T-cell (primary cell): ENCODE results near the gene LUC7L. TPM values are rescaled to one million over a fixed set of nuclear protein-coding genes. Genes with fewer than 3 reads are reported as not detected.
"Not testable (repeated sequence)": the region's sequence is repeated elsewhere in the genome, so short reads cannot be mapped to it uniquely, and the experiment has no call there.

Source experiments
- ATAC-seq, 4 experiments: fragments of 200-7000 bp in 3 of 4; fragments of 150-1000 bp in 1 of 4; cut with Tn5 transposase; replicated peaks in 1 of 4; 1 replicate in 3 of 4; 2 replicates in 1 of 4; pipeline ENCODE4 v1.10.0; 2021; ENCODE audit warnings: moderate library complexity in 3 of 4, mild to moderate bottlenecking in 2 of 4, moderate number of reproducible peaks in 1 of 4
- CTCF ChIA-PET, 2 donors: fragments of 300-600 bp; sonication (Branson Sonifier 250); formaldehyde crosslinking; loops; one replicate each; lab custom pipeline; 2022; ENCODE audit warnings: antibody characterized with exemption in 2 of 2; lab: Charles Lee
- POLR2A ChIA-PET, 2 donors: fragments of 300-600 bp; sonication (Branson Sonifier 250); formaldehyde crosslinking; loops; one replicate each; lab custom pipeline; 2022; ENCODE audit warnings: antibody characterized with exemption in 2 of 2; lab: Charles Lee
- DNase-seq, 35 experiments: peaks; one replicate each; pipeline versions ENCODE4 v3.0.0 to v3.0.0-alpha.2; 2013 to 2023
- H3K27ac ChIP-seq: one replicate; pipeline ENCODE4 v1.5.1; 2013; ENCODE audit warnings: low read length
- H3K27me3 ChIP-seq, 2 experiments: replicated peaks in 1 of 2; 1 replicate in 1 of 2; 2 replicates in 1 of 2; pipeline versions ENCODE4 v1.6.1 to v1.7.0; 2013; ENCODE audit warnings: low read length in 1 of 2, mixed read lengths in 1 of 2; ENCODE audit not compliant: control insufficient read depth in 2 of 2, insufficient read depth in 2 of 2; ENCODE audit errors: extremely low read depth in 1 of 2
- H3K36me3 ChIP-seq, 2 donors: 1 replicate in 1 of 2; 2 replicates in 1 of 2; pipeline versions ENCODE4 v1.6.1 to v1.7.0; 2013; ENCODE audit warnings: low read length in 1 of 2; ENCODE audit not compliant: control insufficient read depth in 2 of 2, insufficient read depth in 1 of 2; ENCODE audit errors: extremely low read depth in 1 of 2
- H3K4me1 ChIP-seq, 2 experiments: 1 replicate in 1 of 2; 2 replicates in 1 of 2; pipeline versions ENCODE4 v1.6.1 to v1.7.0; 2013; ENCODE audit warnings: low read length in 2 of 2, mixed read lengths in 1 of 2; ENCODE audit not compliant: insufficient read depth in 2 of 2, control insufficient read depth in 1 of 2; ENCODE audit errors: extremely low read depth in 1 of 2
- H3K4me3 ChIP-seq, 2 donors: 1 replicate in 1 of 2; 2 replicates in 1 of 2; pipeline versions ENCODE4 v1.5.1 to v1.7.0; 2013; ENCODE audit warnings: mild to moderate bottlenecking in 2 of 2, low read length in 1 of 2, moderate library complexity in 1 of 2; ENCODE audit not compliant: control insufficient read depth in 1 of 2; ENCODE audit errors: extremely low read depth in 1 of 2
- H3K9me3 ChIP-seq: 2 replicates; pipeline ENCODE4 v1.7.0; 2013
- H3K27ac Mint-ChIP-seq, 2 donors: one replicate each; pipeline ENCODE4 v1.8.0; 2020 to 2021; ENCODE audit warnings: mild to moderate bottlenecking in 2 of 2, mixed read lengths in 2 of 2
- H3K27me3 Mint-ChIP-seq, 2 donors: one replicate each; pipeline ENCODE4 v1.8.0; 2021 to 2022; ENCODE audit warnings: mixed read lengths in 2 of 2
- H3K36me3 Mint-ChIP-seq: one replicate; pipeline ENCODE4 v1.8.0; 2021; ENCODE audit warnings: mixed read lengths
- H3K4me1 Mint-ChIP-seq, 3 donors: one replicate each; pipeline ENCODE4 v1.8.0; 2020 to 2022; ENCODE audit warnings: mixed read lengths in 3 of 3, mild to moderate bottlenecking in 1 of 3
- H3K4me3 Mint-ChIP-seq, 3 donors: one replicate each; pipeline ENCODE4 v1.8.0; 2020 to 2022; ENCODE audit warnings: mild to moderate bottlenecking in 3 of 3, mixed read lengths in 3 of 3, moderate library complexity in 3 of 3
- H3K9me3 Mint-ChIP-seq, 3 donors: one replicate each; pipeline ENCODE4 v1.8.0; 2020 to 2022; ENCODE audit warnings: mixed read lengths in 3 of 3
- WGBS: methylation state at CpG from one replicate; pipeline ENCODE4 v1.1.5; 2013; ENCODE audit warnings: missing lambda C conversion rate; ENCODE audit not compliant: insufficient coverage; 5-methylcytosine and 5-hydroxymethylcytosine counted together
- total RNA-seq, 35 experiments: library from RNA in 6 of 35; stranded (reverse) in 6 of 35; fragments of 120-200 nt in 1 of 35; gene quantifications; one replicate each; pipeline versions ENCODE4 v1.2.1 to v1.2.4 and lab custom pipeline; 2013 to 2026

The LUC7L gene
- total RNA-seq, 5 donors from 2014 or later (not counting 1 experiment from before 2014, with no cell fraction given), result 134 to 170 (median 158) TPM

DNA sequence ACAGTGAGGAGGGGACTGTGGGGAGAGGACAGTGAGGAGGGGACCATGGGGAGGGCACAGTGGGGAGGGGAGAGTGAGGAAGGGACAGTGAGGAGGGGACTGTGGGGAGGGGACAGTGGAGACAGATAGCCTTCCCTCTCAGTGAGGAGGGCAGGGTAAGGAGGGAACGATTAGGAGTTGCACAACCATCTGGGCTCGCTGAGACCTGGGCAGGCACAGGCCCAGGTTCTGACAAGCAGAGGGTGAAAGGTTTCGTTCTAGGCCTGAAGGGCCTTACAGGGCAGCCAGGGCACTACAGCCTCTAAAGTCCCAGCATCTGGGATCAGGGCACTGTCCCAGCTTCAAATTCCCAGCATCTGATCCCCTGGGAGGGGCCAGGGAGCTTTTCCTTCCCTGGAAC, 65.6 kb downstream of the LUC7L start:
- H3K4me1 Mint-ChIP-seq, result peaks cover 0 to 17% (median 9%) of the 10 kb centered on the region in 3 donors
- H3K4me3 ChIP-seq, DNase-seq, H3K27ac Mint-ChIP-seq, H3K9me3 Mint-ChIP-seq, CTCF ChIA-PET, POLR2A ChIA-PET, H3K36me3 Mint-ChIP-seq, ATAC-seq, H3K4me3 Mint-ChIP-seq, H3K9me3 ChIP-seq, H3K27ac ChIP-seq, H3K36me3 ChIP-seq: not testable (repeated sequence)
- H3K4me1 ChIP-seq, result peaks cover 4 to 21% of the 10 kb centered on the region in 2 experiments
- peaks cover 33 to 49% of the 10 kb centered on the region in 2 donors for H3K27me3 Mint-ChIP-seq
- WGBS, result no CpG with 5 or more reads among the region's 3 CpGs
- peaks cover 6 to 75% of the 10 kb centered on the region in 2 experiments for H3K27me3 ChIP-seq

DNA sequence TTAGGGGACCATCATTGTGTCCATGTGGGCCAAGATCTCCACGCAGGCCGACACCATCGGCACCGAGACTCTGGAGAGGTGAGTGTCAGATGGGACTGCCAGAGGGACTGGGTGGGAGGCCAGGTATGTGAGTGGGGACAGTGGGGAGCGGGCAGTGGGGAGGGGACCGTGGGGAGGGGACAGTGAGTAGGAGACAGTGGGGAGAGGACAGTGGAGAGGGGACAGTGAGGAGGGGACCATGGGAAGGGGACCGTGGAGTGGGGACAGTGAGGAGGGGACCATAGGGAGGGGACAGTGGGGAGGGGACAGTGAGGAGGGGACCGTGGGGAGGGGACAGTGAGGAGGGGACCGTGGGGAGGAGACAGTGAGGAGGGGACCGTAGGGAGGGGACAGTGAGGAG, 66.1 kb downstream of the LUC7L start:
- Mint-ChIP-seq H3K27me3 (peaks cover 31 to 47% of the 10 kb centered on the region in 2 donors), H3K4me1 (peaks cover 0 to 17% (median 9%) of the 10 kb centered on the region in 3 donors)
- peaks cover 4 to 21% of the 10 kb centered on the region in 2 experiments for H3K4me1 ChIP-seq
- H3K36me3 ChIP-seq, H3K27ac Mint-ChIP-seq, H3K36me3 Mint-ChIP-seq, H3K27ac ChIP-seq, ATAC-seq, H3K9me3 Mint-ChIP-seq, DNase-seq, H3K4me3 Mint-ChIP-seq, H3K4me3 ChIP-seq, CTCF ChIA-PET, H3K9me3 ChIP-seq, POLR2A ChIA-PET: not testable (repeated sequence)
- WGBS, result no CpG with 5 or more reads among the region's 10 CpGs
- H3K27me3 ChIP-seq, result peaks cover 4 to 69% of the 10 kb centered on the region in 2 experiments

DNA sequence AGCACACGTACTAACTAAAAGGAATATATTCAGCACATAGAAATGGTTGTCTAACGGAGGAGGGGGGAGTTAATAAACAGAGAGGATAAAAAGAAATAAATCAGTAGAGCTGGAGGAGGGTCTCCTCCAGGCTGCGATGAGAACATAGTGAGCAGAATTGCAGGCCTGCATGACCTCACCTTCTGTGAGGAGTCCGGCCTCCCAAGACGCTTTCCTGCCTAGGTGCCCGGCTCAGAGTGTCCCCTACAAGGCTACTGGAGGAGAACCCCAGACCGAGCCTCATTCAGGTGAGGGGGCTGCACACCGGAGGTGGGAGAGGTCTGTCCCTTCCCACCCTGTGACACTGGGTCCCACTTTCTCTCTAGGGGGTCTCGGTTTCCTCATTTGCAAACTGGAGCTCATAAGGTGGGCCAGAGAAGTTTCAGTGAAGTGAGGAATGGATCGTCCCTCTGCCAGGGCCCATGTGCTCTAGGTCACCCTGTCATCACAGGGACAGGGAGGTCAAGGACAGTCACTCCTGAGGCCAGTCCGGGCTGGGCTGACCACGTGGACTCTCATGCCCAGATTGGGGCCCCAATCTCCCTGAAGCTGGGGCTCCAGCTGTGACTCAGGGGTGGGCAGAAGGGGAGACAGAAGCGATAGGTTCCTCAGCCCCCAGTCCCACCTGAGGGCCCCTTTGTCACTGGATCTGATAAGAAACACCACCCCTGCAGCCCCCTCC, 66.8 kb downstream of the LUC7L start:
- H3K9me3 Mint-ChIP-seq, result no peaks in the 10 kb centered on the region
- H3K4me3 Mint-ChIP-seq, result no peak overlapping the region
- H3K27ac Mint-ChIP-seq, result no peak overlapping the region
- H3K27me3 Mint-ChIP-seq, result peaks cover 28 to 43% of the 10 kb centered on the region in 2 donors
- WGBS, result 88% methylated on average over 9 of the region's 13 CpGs
- Histone ChIP-seq H3K4me1 (peaks cover 4 to 21% of the 10 kb centered on the region in 2 experiments), H3K36me3 (no peaks in the 10 kb centered on the region), H3K9me3 (no peaks in the 10 kb centered on the region), H3K27me3 (peaks cover 4 to 62% of the 10 kb centered on the region in 2 experiments), H3K4me3 (no peak overlapping the region), H3K27ac (no peak overlapping the region)
- H3K36me3 Mint-ChIP-seq, result no peaks in the 10 kb centered on the region
- ChIA-PET CTCF (no interaction called here), POLR2A (no interaction called here)
- ATAC-seq, result no peak
- H3K4me1 Mint-ChIP-seq, result peaks cover 0 to 17% (median 9%) of the 10 kb centered on the region in 3 donors
- DNase-seq, result no peak

DNA sequence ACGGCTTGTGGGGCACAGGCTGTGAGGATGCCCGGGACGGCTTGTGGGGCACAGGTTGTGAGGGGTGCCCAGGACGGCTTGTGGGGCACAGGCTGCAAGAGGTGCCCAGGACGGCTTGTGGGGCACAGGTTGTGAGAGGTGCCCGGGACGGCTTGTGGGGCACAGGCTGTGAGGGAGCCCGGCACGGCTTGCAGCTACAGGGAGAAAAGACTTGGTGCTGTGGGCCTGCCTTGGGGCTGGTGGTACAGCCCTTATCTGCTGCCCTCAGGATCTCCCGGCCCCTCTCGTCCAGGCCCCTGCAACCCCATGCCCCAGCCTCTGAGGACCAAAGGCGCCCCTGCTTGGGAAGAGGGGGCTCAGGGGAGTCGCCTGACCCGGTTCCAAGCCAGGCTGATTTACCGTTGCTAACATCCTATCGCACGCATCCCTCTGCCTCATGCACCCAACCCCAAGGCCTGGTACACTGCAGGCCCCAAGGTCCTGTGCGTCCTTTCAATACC, 68.5 kb downstream of the LUC7L start:
- Histone ChIP-seq H3K27ac (no peak overlapping the region), H3K4me3 (no peak overlapping the region), H3K9me3 (no peaks in the 10 kb centered on the region), H3K36me3 (no peaks in the 10 kb centered on the region), H3K4me1 (peaks cover 3 to 9% of the 10 kb centered on the region in 2 experiments), H3K27me3 (peaks cover 0 to 56% of the 10 kb centered on the region in 2 experiments)
- POLR2A ChIA-PET, result no interaction called here
- DNase-seq (no peak), ATAC-seq (no peak)
- CTCF ChIA-PET, result no interaction called here
- H3K9me3 Mint-ChIP-seq, result no peaks in the 10 kb centered on the region
- H3K4me3 Mint-ChIP-seq, result no peak overlapping the region
- 59% methylated on average over 14 of the region's 18 CpGs for WGBS
- H3K27ac Mint-ChIP-seq, result no peak overlapping the region
- peaks cover 23 to 41% of the 10 kb centered on the region in 2 donors for H3K27me3 Mint-ChIP-seq
- peaks cover 0 to 8% (median 5%) of the 10 kb centered on the region in 3 donors for H3K4me1 Mint-ChIP-seq
- H3K36me3 Mint-ChIP-seq, result no peaks in the 10 kb centered on the region

DNA sequence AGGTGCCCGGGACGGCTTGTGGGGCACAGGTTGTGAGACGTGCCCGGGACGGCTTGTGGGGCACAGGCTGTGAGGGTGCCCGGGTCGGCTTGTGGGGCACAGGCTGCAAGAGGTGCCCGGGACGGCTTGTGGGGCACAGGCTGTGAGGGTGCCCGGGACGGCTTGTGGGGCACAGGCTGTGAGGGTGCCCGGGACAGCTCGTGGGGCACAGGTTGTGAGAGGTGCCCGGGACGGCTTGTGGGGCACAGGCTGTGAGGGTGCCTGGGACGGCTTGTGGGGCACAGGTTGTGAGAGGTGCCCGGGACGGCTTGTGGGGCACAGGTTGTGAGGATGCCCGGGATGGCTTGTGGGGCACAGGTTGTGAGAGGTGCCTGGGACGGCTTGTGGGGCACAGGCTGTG, 69.0 kb downstream of the LUC7L start:
- H3K27ac Mint-ChIP-seq, H3K9me3 ChIP-seq, CTCF ChIA-PET, DNase-seq, H3K4me1 ChIP-seq, H3K9me3 Mint-ChIP-seq, POLR2A ChIA-PET, ATAC-seq, H3K4me1 Mint-ChIP-seq, H3K36me3 ChIP-seq, H3K4me3 Mint-ChIP-seq, H3K4me3 ChIP-seq, H3K36me3 Mint-ChIP-seq, H3K27ac ChIP-seq: not testable (repeated sequence)
- H3K27me3 Mint-ChIP-seq, result peaks cover 23 to 40% of the 10 kb centered on the region in 2 donors
- H3K27me3 ChIP-seq, result peaks cover 0 to 55% of the 10 kb centered on the region in 2 experiments
- 79% methylated on average over 10 of the region's 20 CpGs for WGBS

DNA sequence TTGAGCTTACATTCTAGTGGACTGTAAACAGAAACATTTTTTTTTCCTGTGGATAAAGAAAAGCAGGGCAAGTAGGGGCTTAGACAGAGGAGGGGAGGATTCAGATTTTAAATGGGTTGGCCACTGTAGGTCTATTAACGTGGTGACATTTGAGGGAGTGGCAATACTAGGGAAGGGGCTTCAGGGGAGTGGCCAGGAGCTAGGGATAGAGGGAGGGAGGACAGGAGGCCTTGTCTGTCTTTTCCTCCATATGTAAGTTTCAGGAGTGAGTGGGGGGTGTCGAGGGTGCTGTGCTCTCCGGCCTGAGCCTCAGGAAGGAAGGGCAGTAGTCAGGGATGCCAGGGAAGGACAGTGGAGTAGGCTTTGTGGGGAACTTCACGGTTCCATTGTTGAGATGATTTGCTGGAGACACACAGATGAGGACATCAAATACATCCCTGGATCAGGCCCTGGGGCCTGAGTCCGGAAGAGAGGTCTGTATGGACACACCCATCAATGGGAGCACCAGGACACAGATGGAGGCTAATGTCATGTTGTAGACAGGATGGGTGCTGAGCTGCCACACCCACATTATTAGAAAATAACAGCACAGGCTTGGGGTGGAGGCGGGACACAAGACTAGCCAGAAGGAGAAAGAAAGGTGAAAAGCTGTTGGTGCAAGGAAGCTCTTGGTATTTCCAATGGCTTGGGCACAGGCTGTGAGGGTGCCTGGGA, 70.0 kb downstream of the LUC7L start:
- no peak overlapping the region for H3K27ac ChIP-seq
- ChIA-PET CTCF (no interaction called here), POLR2A (no interaction called here)
- H3K9me3 Mint-ChIP-seq, result no peaks in the 10 kb centered on the region
- peaks cover 2 to 60% of the 10 kb centered on the region in 2 experiments for H3K27me3 ChIP-seq
- H3K27ac Mint-ChIP-seq, result no peak overlapping the region
- DNase-seq, result no peak
- H3K4me3 ChIP-seq, result no peak overlapping the region
- H3K4me3 Mint-ChIP-seq, result no peak overlapping the region
- peaks cover 7 to 8% (median 7%) of the 10 kb centered on the region in 3 donors for H3K4me1 Mint-ChIP-seq
- H3K4me1 ChIP-seq, result peaks cover 2 to 8% of the 10 kb centered on the region in 2 experiments
- H3K9me3 ChIP-seq, result no peaks in the 10 kb centered on the region
- peaks cover 29 to 43% of the 10 kb centered on the region in 2 donors for H3K27me3 Mint-ChIP-seq
- WGBS, result 51% methylated on average over 4 of the region's 6 CpGs
- no peak for ATAC-seq
- H3K36me3 Mint-ChIP-seq, result no peaks in the 10 kb centered on the region
- no peaks in the 10 kb centered on the region for H3K36me3 ChIP-seq
